BE2C (cell line): Measurements from ENCODE around the gene PLXNB2.

Source experiments
- DNase-seq: peaks from one replicate; pipeline ENCODE4 v3.0.0-alpha.2; 2020
- H3K27me3 ChIP-seq: fragments of 250-450 bp; sonication (Bioruptor Pico); 2 replicates; pipeline ENCODE4 v1.5.1; 2020; ENCODE audit warnings: mild to moderate bottlenecking
- H3K36me3 ChIP-seq: fragments of 250-450 bp; sonication (Bioruptor Pico); 2 replicates; pipeline ENCODE4 v1.5.1; 2020; ENCODE audit warnings: mild to moderate bottlenecking
- H3K4me1 ChIP-seq: fragments of 250-450 bp; sonication (Bioruptor Pico); 2 replicates; pipeline ENCODE4 v1.5.1; 2020
- H3K4me3 ChIP-seq: 2 replicates; pipeline ENCODE4 v1.5.1; 2011; ENCODE audit warnings: low read depth, low read length
- H3K9me3 ChIP-seq: fragments of 250-450 bp; sonication (Bioruptor Pico); 2 replicates; pipeline ENCODE4 v1.5.1; 2020
- TF ChIP-seq, protein P1 (sequence below): IDR thresholded peaks from 2 replicates; pipeline ENCODE4 v1.5.1; 2012; ENCODE audit warnings: mild to moderate bottlenecking, low read depth, low read length

The PLXNB2 gene

DNA sequence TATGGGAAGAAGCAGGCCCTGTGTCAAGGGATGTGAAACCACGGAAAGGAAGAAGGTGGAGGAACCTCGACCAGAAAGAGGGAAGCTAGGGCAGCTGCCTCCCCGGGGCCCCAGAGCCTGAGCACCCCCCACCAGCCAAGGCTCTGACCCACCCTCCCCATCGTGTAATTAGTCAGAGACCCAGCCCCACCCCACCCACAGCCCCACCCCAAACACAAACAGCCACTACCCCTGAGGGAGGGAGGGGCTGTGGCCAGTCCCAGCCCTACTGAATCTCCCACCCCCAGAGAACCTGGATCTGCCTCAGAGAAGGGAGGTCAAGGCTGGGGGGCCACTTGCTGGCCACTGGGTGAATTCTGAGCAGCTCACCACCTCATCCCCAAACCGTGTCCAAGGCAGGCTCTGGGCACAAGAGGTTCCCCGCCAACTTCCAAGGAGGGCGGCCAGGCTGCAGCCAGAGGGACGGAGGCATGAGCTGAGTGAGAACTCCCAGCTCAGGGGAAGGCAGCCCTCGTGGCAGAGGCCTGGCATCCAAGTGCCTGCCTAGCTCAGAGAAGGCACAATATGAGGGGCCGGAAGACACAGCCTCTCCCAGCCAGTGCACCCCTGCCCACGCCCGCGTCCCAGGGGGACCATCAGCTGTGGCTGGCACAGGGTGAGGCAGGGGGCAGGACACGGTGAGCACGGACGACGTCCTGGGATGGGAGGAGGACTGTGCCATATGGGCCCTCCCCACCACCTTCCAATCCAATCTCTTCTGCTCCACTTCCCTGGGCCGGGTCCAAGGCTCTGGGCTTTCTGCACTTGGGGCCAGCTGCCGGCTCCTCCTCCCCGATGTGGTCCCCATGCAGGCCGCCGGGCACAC, 2.7 kb downstream of the PLXNB2 start:
- no peak for DNase-seq
- no peak overlapping the region for H3K4me3 ChIP-seq
- TF ChIP-seq, protein P1, sequence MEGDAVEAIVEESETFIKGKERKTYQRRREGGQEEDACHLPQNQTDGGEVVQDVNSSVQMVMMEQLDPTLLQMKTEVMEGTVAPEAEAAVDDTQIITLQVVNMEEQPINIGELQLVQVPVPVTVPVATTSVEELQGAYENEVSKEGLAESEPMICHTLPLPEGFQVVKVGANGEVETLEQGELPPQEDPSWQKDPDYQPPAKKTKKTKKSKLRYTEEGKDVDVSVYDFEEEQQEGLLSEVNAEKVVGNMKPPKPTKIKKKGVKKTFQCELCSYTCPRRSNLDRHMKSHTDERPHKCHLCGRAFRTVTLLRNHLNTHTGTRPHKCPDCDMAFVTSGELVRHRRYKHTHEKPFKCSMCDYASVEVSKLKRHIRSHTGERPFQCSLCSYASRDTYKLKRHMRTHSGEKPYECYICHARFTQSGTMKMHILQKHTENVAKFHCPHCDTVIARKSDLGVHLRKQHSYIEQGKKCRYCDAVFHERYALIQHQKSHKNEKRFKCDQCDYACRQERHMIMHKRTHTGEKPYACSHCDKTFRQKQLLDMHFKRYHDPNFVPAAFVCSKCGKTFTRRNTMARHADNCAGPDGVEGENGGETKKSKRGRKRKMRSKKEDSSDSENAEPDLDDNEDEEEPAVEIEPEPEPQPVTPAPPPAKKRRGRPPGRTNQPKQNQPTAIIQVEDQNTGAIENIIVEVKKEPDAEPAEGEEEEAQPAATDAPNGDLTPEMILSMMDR, result no peak

DNA sequence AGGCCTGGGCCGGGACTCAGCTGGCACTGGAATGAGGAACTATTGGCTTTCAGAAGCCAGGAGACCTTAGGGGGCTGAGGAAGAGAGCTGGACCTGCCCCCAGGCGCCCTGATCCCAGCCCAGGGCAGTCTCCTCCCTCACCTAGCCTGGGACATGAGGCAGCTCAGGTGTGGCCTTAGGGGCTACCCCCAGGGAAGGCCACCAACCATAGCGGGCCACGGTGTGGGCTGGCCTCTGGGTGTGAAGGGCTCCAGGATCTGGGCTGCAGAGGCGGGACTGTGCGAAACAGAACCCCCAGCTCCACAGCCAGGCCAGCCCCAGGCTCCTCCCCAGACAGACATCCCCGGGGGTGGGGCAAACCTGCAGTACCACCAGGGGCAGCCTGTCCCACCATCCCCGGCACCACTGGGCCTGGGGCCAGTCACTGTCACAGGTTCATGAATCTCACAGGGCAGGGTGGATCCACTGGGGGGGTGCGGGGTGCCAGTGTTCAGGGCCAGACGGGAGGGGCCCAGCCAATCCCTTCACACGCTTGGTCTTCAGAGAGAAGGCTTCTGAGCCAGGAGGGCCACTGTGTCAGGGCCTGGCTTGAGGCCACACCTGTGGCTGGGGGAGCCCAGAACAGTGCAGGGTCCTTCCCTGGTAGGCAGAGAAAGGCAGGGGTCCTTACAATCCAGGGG, 3.5 kb downstream of the PLXNB2 start:
- H3K27me3 ChIP-seq, result no peaks in the 10 kb centered on the region
- TF ChIP-seq, protein P1, result peak; percentile 21
- no peak overlapping the region for H3K4me3 ChIP-seq
- peaks cover 52% of the 10 kb centered on the region for H3K4me1 ChIP-seq
- H3K9me3 ChIP-seq, result no peaks in the 10 kb centered on the region
- DNase-seq, result peak; percentile 63
- H3K36me3 ChIP-seq, result peaks cover 9% of the 10 kb centered on the region

More for the DNA sequence above, 2.7 kb downstream of the PLXNB2 start:
- peaks cover 9% of the 10 kb centered on the region for H3K36me3 ChIP-seq
- H3K9me3 ChIP-seq, result no peaks in the 10 kb centered on the region
- no peaks in the 10 kb centered on the region for H3K27me3 ChIP-seq
- H3K4me1 ChIP-seq, result peaks cover 59% of the 10 kb centered on the region

DNA sequence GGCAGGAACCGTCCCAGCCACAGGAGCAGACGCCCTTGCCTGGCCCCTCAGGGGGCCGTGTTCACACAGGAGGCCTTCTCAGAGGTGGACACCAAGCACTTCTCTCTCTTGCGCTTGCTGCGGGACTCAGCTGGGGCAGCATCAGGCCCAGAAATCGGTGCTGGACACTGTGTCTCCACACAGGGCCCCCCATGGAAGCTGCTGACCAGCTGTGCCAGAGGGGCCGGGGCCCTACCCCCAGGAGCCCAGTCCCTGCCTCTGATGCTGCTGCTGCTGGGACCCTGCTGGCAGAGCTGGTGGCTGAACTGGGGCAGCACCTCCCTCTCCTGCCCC, 4.0 kb downstream of the PLXNB2 start:
- no peaks in the 10 kb centered on the region for H3K9me3 ChIP-seq
- TF ChIP-seq, protein P1, result no peak
- no peaks in the 10 kb centered on the region for H3K27me3 ChIP-seq
- DNase-seq, result no peak
- peaks cover 50% of the 10 kb centered on the region for H3K4me1 ChIP-seq
- peaks cover 9% of the 10 kb centered on the region for H3K36me3 ChIP-seq
- H3K4me3 ChIP-seq, result no peak overlapping the region

DNA sequence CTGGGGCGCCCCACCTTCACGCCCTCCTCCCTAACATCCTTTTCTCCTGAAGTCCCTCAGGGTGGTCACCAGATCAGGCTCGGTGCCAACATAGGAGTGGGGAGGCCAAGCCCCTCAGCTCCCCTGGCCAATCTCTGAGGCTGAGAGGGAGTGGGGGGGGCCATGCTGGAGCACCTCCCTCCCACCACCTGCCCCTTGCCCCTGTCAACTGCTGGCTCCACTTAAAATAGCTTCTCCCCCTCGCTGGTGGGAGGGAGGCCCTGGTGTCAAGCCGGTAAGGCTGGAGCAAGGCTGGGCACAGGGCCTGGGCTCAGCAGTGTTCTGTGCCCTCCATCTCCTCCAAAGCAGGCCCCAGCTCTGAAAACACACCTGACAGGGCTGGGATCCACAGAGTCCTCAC, 4.9 kb downstream of the PLXNB2 start:
- no peak for DNase-seq
- peaks cover 43% of the 10 kb centered on the region for H3K4me1 ChIP-seq
- no peaks in the 10 kb centered on the region for H3K27me3 ChIP-seq
- no peaks in the 10 kb centered on the region for H3K9me3 ChIP-seq
- H3K36me3 ChIP-seq, result peaks cover 9% of the 10 kb centered on the region
- TF ChIP-seq, protein P1, result no peak
- no peak overlapping the region for H3K4me3 ChIP-seq

DNA sequence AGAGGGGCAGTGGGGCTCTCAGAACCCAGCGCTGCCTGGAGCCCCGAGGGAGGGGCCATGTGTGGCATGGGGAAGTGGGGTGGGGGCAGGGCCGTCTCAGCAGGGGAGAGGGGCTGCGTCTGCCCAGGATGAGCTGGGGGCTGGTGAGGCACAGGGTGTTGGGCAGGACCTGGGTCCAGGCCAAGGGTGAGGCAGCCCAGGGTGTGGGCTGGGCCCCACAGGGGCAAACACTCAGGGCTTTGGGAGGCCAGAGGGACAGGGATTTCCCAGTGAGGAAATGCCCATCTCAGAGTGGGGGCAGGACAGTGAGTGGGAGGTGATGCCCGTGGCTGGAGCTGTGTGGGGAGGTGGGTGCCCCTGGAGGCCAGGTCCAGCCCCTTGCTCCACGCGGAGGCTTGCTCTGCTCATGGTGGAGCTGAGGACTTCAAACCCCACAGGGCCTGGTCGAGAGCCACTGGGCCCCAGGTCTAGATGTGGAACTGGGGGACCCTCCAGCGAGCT, 5.4 kb downstream of the PLXNB2 start:
- no peaks in the 10 kb centered on the region for H3K27me3 ChIP-seq
- H3K4me1 ChIP-seq, result peaks cover 48% of the 10 kb centered on the region
- TF ChIP-seq, protein P1, result no peak
- no peaks in the 10 kb centered on the region for H3K9me3 ChIP-seq
- no peak overlapping the region for H3K4me3 ChIP-seq
- H3K36me3 ChIP-seq, result peaks cover 9% of the 10 kb centered on the region
- no peak for DNase-seq

DNA sequence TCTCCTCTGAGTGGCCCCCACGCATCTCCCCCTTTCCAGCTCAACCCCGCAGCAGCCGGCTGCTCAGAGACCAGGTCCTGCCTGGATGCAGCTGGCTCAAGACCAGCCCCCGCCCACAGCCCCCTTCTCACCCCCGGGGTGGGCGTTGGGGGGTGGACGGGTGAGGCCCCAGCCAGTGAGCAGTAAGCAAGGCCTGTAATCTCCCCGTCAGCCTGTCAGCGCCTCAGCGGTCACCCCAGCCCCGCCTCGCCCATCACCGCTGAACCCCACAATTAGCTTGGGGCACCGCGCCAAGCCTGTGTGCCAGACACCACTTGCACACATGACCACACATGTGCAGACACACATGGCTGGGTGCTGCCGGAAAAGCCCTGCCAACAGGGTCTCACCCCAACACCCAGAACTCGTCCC, 5.9 kb downstream of the PLXNB2 start:
- Histone ChIP-seq H3K9me3 (no peaks in the 10 kb centered on the region), H3K4me1 (peaks cover 52% of the 10 kb centered on the region), H3K36me3 (peaks cover 9% of the 10 kb centered on the region; the same call in 1 of the 2 replicates), H3K27me3 (no peaks in the 10 kb centered on the region), H3K4me3 (peak overlapping the region; percentile 14; the same call in 1 of the 2 replicates)
- DNase-seq, result peak; percentile 64
- TF ChIP-seq, protein P1, result no peak
